GM23248 (cell line): Measurements from ENCODE around the gene MPPED1. TPM values are rescaled to one million over a fixed set of nuclear protein-coding genes. Genes with fewer than 3 reads are reported as not detected.
A peak's percentile ranks its signal among the peaks of the same experiment; 100 is the strongest.

Experiments used
- DNase-seq: peaks from one replicate; pipeline ENCODE4 v3.0.0-alpha.2; 2015
- H2AFZ ChIP-seq: fragments of 200-600 bp; sonication (generic); 2 replicates; pipeline ENCODE4 v1.6.1; 2016; ENCODE audit warnings: antibody characterized with exemption
- H3F3A ChIP-seq: fragments of 200-600 bp; sonication (generic); 2 replicates; pipeline ENCODE4 v1.6.1; 2016; ENCODE audit warnings: mild to moderate bottlenecking, antibody characterized with exemption, mixed run types; ENCODE audit not compliant: insufficient read depth
- H3K27ac ChIP-seq: fragments of 200-600 bp; sonication (generic); 2 replicates; pipeline ENCODE4 v1.5.1; 2016; ENCODE audit warnings: mild to moderate bottlenecking
- H3K27me3 ChIP-seq: fragments of 200-600 bp; sonication (generic); replicated peaks from 2 replicates; pipeline ENCODE4 v1.6.1; 2016; ENCODE audit warnings: mild to moderate bottlenecking; ENCODE audit not compliant: insufficient read depth
- H3K36me3 ChIP-seq: fragments of 200-600 bp; sonication (generic); 2 replicates; pipeline ENCODE4 v1.6.1; 2016; ENCODE audit warnings: low read depth, mild to moderate bottlenecking
- H3K4me1 ChIP-seq: fragments of 200-600 bp; sonication (generic); 2 replicates; pipeline ENCODE4 v1.6.1; 2016; ENCODE audit warnings: mild to moderate bottlenecking; ENCODE audit not compliant: insufficient read depth
- H3K4me2 ChIP-seq: fragments of 200-600 bp; sonication (generic); one replicate; pipeline ENCODE4 v1.6.1; 2016; ENCODE audit warnings: mild to moderate bottlenecking; ENCODE audit not compliant: unreplicated experiment
- H3K4me3 ChIP-seq: fragments of 200-600 bp; sonication (generic); 2 replicates; pipeline ENCODE4 v1.5.1; 2016; ENCODE audit warnings: mild to moderate bottlenecking
- H3K79me2 ChIP-seq: fragments of 200-600 bp; sonication (generic); 2 replicates; pipeline ENCODE4 v1.6.1; 2016; ENCODE audit warnings: mild to moderate bottlenecking; ENCODE audit not compliant: insufficient read depth
- H3K9ac ChIP-seq: fragments of 200-600 bp; sonication (generic); 2 replicates; pipeline ENCODE4 v1.6.1; 2016; ENCODE audit warnings: mild to moderate bottlenecking
- H3K9me2 ChIP-seq: fragments of 200-600 bp; sonication (generic); 2 replicates; pipeline ENCODE4 v1.6.1; 2016; ENCODE audit warnings: mixed run types, mild to moderate bottlenecking, moderate library complexity; ENCODE audit not compliant: insufficient read depth
- H3K9me3 ChIP-seq: fragments of 200-600 bp; sonication (generic); one replicate; pipeline ENCODE4 v1.6.1; 2017; ENCODE audit warnings: low read depth
- H4K20me1 ChIP-seq: fragments of 200-600 bp; sonication (generic); 2 replicates; pipeline ENCODE4 v1.6.0; 2016; ENCODE audit not compliant: insufficient read depth
- EZH2 ChIP-seq: fragments of 200-600 bp; sonication (generic); IDR thresholded peaks from 2 replicates; pipeline ENCODE4 v1.6.1; 2018; ENCODE audit warnings: antibody characterized with exemption, mild to moderate bottlenecking; ENCODE audit not compliant: insufficient read depth, poor library complexity, severe bottlenecking
- EZH2phosphoT487 ChIP-seq: fragments of 200-600 bp; sonication (generic); IDR thresholded peaks from 2 replicates; pipeline ENCODE4 v1.6.1; 2018; ENCODE audit warnings: antibody characterized with exemption, moderate library complexity, mild to moderate bottlenecking, low read depth; ENCODE audit not compliant: insufficient read depth
- WGBS, 2 experiments: methylation state at CpG; one replicate each; pipeline ENCODE4 v1.1.6; 2015 to 2017; ENCODE audit warnings: low lambda C conversion rate in 2 of 2, low coverage in 1 of 2; ENCODE audit errors: missing lambda C conversion rate in 2 of 2; 5-methylcytosine and 5-hydroxymethylcytosine counted together
- in situ Hi-C: fragments of 300-500 bp; cut with MboI; formaldehyde crosslinking; loops from 2 replicates; pipeline ENCODE4 v1.15.0; 2020
- polyA plus RNA-seq: library from polyadenylated mRNA; unstranded; fragments of >200 nt; fragmentation: Nextera tagmentation; extraction: Ambion mirVana; gene quantifications from 2 replicates; pipeline ENCODE4 v1.2.1, GENCODE V29; 2016
- total RNA-seq: library from RNA; depleted of rRNA; stranded (reverse); fragments of >200 nt; shearing (Covaris generic); gene quantifications from 2 replicates; pipeline ENCODE4 v1.2.3, GENCODE V29; 2014

The MPPED1 gene
- total and polyA plus RNA-seq, 2 experiments from 2014 or later, result not detected

DNA sequence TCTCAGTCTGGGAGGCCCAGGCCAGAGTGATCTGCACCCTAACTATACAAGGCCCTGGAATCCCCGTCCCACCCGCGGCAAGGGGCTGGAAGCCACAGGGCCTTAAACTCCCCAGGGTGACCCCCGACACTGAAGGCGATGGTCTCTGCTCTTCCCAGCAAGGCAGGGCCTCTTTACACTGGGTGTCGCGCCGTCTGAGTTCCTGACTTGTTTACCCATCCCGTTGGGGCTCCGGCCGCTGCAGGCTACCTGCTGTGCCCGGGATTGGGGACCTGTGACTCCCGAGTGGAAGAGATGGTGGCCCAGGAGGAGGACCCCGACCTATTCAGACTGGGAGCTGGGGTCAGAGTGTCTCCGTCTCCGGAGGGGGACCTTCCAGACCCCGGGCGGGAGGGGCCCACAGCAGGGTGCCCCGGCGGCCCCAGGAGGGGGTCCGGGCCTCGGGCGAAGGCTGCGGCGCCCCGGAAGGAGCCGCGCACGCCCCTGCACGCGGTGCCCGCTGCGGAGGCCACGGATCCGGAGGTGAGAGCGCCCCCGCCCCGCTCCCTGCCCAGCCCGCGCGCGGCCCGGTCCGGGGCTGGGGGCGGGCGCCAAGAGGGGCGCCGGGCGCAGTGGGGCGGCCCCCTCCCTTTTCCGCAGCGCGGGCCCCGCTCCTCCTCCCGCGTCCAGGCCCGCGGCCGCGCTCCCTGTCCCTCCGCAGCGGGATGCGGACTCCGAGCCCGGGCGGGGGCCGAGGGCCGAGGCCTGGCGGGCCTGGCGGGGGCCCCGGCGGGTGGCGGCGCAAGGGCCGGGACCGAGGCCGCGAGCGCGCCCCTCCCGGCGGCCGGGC, 560 bp upstream of the MPPED1 start:
- no peak for DNase-seq
- H3K4me2 ChIP-seq, result no peak overlapping the region
- peaks cover 59% of the 10 kb centered on the region for H3K27me3 ChIP-seq
- no peaks in the 10 kb centered on the region for H3K79me2 ChIP-seq
- H2AFZ ChIP-seq, result no peak overlapping the region
- no peak overlapping the region for H3K27ac ChIP-seq
- no peak overlapping the region for H3K9ac ChIP-seq
- no peaks in the 10 kb centered on the region for H3K36me3 ChIP-seq
- 11 to 37% methylated on average over 13 to 75 of the region's 83 CpGs for WGBS, 2 experiments
- H3K4me1 ChIP-seq, result no peaks in the 10 kb centered on the region
- H4K20me1 ChIP-seq, result no peaks in the 10 kb centered on the region
- TF ChIP-seq EZH2 (peak; percentile 48), EZH2phosphoT487 (no peak)
- H3K9me2 ChIP-seq, result no peaks in the 10 kb centered on the region
- in situ Hi-C loops, result no loop called here
- no peak overlapping the region for H3K4me3 ChIP-seq
- H3K9me3 ChIP-seq, result no peaks in the 10 kb centered on the region
- H3F3A ChIP-seq, result no peaks in the 10 kb centered on the region

DNA sequence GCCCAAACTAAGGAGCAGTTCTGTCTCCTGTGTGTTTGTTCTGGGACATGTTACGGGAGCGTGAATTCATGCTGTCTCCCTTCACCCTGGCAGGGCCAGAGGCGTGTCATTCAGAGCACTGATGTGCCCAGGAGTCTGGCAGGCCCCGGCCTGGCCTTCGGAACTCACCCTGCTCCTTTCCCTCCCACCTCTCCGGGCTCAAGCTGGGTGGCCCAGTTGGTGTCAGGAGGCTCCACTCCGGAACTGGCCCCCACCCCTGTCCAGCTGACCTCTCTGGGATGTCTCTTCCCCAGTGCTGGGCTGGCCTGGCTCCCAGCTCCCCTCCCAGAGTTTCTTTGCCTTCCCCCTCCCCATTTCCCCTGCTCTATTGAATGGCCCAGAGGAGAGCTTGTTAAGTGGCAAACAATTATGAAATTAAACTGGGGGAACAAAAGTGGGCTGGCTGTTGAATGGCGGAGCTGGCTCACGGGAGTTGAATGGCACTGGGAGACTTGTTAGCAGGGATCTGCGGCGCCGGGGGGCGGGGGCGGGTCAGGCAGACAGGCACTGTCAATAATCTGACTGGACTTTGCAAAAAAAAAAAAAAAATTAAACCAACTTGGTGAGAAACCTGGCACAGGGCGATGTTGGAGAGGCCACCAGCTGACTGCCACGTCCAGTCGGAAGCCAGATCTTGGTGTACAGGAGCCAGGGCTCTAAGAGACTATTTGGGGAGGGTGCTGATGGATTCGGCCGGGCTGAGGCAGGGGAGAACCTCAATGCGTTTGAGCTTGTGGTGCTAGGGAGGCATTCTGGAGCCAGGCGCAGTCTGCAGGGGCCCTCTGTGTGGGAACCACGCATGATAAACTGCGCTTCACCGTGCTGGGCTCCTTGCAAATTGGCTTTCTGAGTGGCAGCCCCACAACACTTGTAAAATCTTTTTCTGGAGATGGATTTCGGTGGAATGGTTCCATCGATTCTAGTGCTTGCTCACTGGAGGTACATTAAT, 1.3 kb downstream of the MPPED1 start:
- H3K4me2 ChIP-seq, result no peak overlapping the region
- H3K27ac ChIP-seq, result no peak overlapping the region
- H3K9me3 ChIP-seq, result no peaks in the 10 kb centered on the region
- no peak overlapping the region for H3K9ac ChIP-seq
- H3K36me3 ChIP-seq, result no peaks in the 10 kb centered on the region
- 54 to 55% methylated on average over 25 to 26 of the region's 26 CpGs for WGBS, 2 experiments
- in situ Hi-C loops, result no loop called here
- H3K79me2 ChIP-seq, result no peaks in the 10 kb centered on the region
- no peak overlapping the region for H2AFZ ChIP-seq
- TF ChIP-seq EZH2 (no peak), EZH2phosphoT487 (no peak)
- no peaks in the 10 kb centered on the region for H3K4me1 ChIP-seq
- no peaks in the 10 kb centered on the region for H3K9me2 ChIP-seq
- no peak for DNase-seq
- peaks cover 69% of the 10 kb centered on the region for H3K27me3 ChIP-seq
- H4K20me1 ChIP-seq, result no peaks in the 10 kb centered on the region
- H3K4me3 ChIP-seq, result no peak overlapping the region
- H3F3A ChIP-seq, result no peaks in the 10 kb centered on the region

DNA sequence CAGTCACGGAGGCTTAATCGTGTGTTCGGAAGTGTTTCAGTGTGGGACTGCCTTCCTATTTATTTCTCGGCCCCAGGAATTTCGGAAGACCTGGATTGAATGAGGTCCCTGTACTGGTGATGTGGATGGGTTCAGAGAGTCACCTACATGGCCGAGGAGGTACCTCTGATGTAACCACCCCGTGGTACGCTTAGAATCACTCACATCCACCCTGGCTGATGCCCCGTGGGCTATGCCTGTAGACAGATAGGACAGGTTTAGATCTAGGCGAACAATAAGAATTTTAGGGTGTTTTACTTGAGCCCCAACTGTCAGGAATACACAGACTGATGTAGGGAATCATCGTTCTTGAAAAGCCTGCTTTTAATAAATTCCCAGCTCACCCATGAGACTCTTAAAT, 2.0 kb downstream of the MPPED1 start:
- Histone ChIP-seq H3K9me3 (no peaks in the 10 kb centered on the region), H3F3A (no peaks in the 10 kb centered on the region), H3K4me3 (no peak overlapping the region), H3K4me2 (no peak overlapping the region), H3K79me2 (no peaks in the 10 kb centered on the region), H4K20me1 (no peaks in the 10 kb centered on the region), H2AFZ (no peak overlapping the region), H3K4me1 (no peaks in the 10 kb centered on the region), H3K9me2 (no peaks in the 10 kb centered on the region), H3K27ac (no peak overlapping the region), H3K9ac (no peak overlapping the region), H3K36me3 (no peaks in the 10 kb centered on the region), H3K27me3 (peaks cover 69% of the 10 kb centered on the region)
- TF ChIP-seq EZH2 (no peak), EZH2phosphoT487 (no peak)
- WGBS, 2 experiments, result 60 to 62% methylated on average over 11 of the region's 11 CpGs
- in situ Hi-C loops, result no loop called here
- DNase-seq, result no peak

DNA sequence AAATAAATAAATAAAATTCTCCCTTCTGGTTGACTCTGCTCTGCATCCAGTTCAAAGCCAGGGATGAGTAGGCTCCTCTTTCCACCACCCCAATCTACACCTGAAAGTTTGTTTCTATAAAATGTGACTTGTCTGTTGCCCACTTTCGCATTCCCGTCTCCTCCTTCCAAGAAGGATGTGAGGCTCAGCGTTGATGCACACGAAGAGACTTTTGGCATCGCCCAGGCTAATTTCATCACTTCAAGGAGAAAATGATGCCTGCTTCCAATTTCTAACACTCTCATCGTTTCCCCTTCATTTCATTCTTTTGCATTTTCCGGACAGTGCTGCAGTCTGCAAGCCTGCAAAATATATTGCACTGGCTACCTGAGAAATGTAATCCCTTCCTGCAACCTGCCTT, 3.9 kb downstream of the MPPED1 start:
- in situ Hi-C loops, result no loop called here
- Histone ChIP-seq H3K4me1 (no peaks in the 10 kb centered on the region), H3K4me3 (no peak overlapping the region), H3K27me3 (peaks cover 68% of the 10 kb centered on the region), H3K36me3 (no peaks in the 10 kb centered on the region), H3K9me3 (no peaks in the 10 kb centered on the region), H3K27ac (no peak overlapping the region), H3K9ac (no peak overlapping the region), H3F3A (no peaks in the 10 kb centered on the region), H3K4me2 (no peak overlapping the region), H4K20me1 (no peaks in the 10 kb centered on the region), H3K79me2 (no peaks in the 10 kb centered on the region), H3K9me2 (no peaks in the 10 kb centered on the region), H2AFZ (no peak overlapping the region)
- WGBS, 2 experiments, result 10 to 11% methylated on average over 7 of the region's 7 CpGs
- TF ChIP-seq EZH2, result no peak
- TF ChIP-seq EZH2phosphoT487, result no peak
- no peak for DNase-seq
